HCT116 (cell line): ENCODE measurements around the gene PRPF19. TPM values are rescaled to one million over a fixed set of nuclear protein-coding genes. Genes with fewer than 3 reads are reported as not detected.

ENCODE experiments used
- ATAC-seq: fragments of 200-7000 bp; cut with Tn5 transposase; 2 replicates; pipeline ENCODE4 v1.9.1; 2020; ENCODE audit warnings: mild to moderate bottlenecking, moderate library complexity
- BruUV-seq: library from RNA; stranded (reverse); fragments of 400-500 nt; replicated peaks from 2 replicates; lab custom pipeline; 2021; lab: Mats Ljungman, UMichigan
- CTCF ChIA-PET: fragments of 300-600 bp; sonication (Branson Sonifier 250); formaldehyde crosslinking; loops from one replicate; lab custom pipeline; 2021; ENCODE audit warnings: antibody characterized with exemption; lab: Charles Lee
- POLR2A ChIA-PET: fragments of 300-600, 350-600 bp; sonication (Branson Sonifier 250); formaldehyde crosslinking; loops from one replicate; lab custom pipeline; 2021; ENCODE audit warnings: antibody characterized with exemption; lab: Charles Lee
- RAD21 ChIA-PET, 2 experiments: fragments of 300-600 bp; sonication (Branson Sonifier 250); formaldehyde crosslinking; loops; one replicate each; lab custom pipeline; 2023; ENCODE audit warnings: low total read pairs in 2 of 2; ENCODE audit not compliant: uncharacterized antibody in 2 of 2, unreplicated experiment in 2 of 2, low non-redundant PET in 1 of 2; lab: Charles Lee
- DNase-seq: peaks from one replicate; pipeline ENCODE4 v3.0.0-alpha.2; 2010; ENCODE audit warnings: low read depth, low spot score
- H2AFZ ChIP-seq: fragments of 200-600 bp; shearing (Covaris generic), sonication (generic); 2 replicates; pipeline ENCODE4 v1.6.1; 2017; ENCODE audit warnings: low read depth, mixed run types, mixed read lengths, antibody characterized with exemption, low read length; ENCODE audit not compliant: poor library complexity, severe bottlenecking
- H3K27ac ChIP-seq: 2 replicates; pipeline ENCODE4 v1.5.1; 2012; ENCODE audit warnings: low read depth, low read length
- H3K27me3 ChIP-seq: fragments of 200-600 bp; sonication (generic); 2 replicates; pipeline ENCODE4 v1.6.1; 2016; ENCODE audit warnings: mixed run types, low read length, mixed read lengths; ENCODE audit not compliant: insufficient read depth
- H3K36me3 ChIP-seq, 2 experiments: fragments of 200-500 bp in 1 of 2; fragments of 200-600 bp in 1 of 2; sonication (Bioruptor generic) in 1 of 2; sonication (generic) in 1 of 2; 2 replicates each; pipeline versions ENCODE4 v1.5.1 to v1.6.1; 2014 to 2016; ENCODE audit warnings: low read length in 2 of 2, inconsistent platforms in 1 of 2, mixed read lengths in 1 of 2, mixed run types in 1 of 2; ENCODE audit not compliant: insufficient read depth in 2 of 2, control insufficient read depth in 1 of 2
- H3K4me1 ChIP-seq, 2 experiments: fragments of 200-600 bp in 1 of 2; sonication (generic) in 1 of 2; 2 replicates each; pipeline versions ENCODE4 v1.5.1 to v1.6.1; 2012 to 2017; ENCODE audit warnings: low read length in 2 of 2, inconsistent platforms in 1 of 2, mild to moderate bottlenecking in 1 of 2, mixed read lengths in 1 of 2, mixed run types in 1 of 2, moderate library complexity in 1 of 2; ENCODE audit not compliant: insufficient read depth in 2 of 2, control insufficient read depth in 1 of 2
- H3K4me2 ChIP-seq: fragments of 200-600 bp; sonication (generic); 2 replicates; pipeline ENCODE4 v1.6.1; 2017; ENCODE audit warnings: mixed run types, low read length, mixed read lengths
- H3K4me3 ChIP-seq, 2 experiments: fragments of 200-600 bp in 1 of 2; sonication (generic) in 1 of 2; replicated peaks in 1 of 2; 2 replicates each; pipeline ENCODE4 v1.5.1; 2011 to 2016; ENCODE audit warnings: low read length in 2 of 2, control low read depth in 1 of 2, low read depth in 1 of 2, mild to moderate bottlenecking in 1 of 2, mixed read lengths in 1 of 2, mixed run types in 1 of 2
- H3K79me2 ChIP-seq: fragments of 200-600 bp; sonication (generic); 2 replicates; pipeline ENCODE4 v1.6.1; 2017; ENCODE audit warnings: mild to moderate bottlenecking, mixed run types, low read length, moderate library complexity, mixed read lengths; ENCODE audit not compliant: insufficient read depth
- H3K9ac ChIP-seq: fragments of 200-600 bp; sonication (generic); 2 replicates; pipeline ENCODE4 v1.6.1; 2016; ENCODE audit warnings: low read length, mixed read lengths
- H3K9me2 ChIP-seq: fragments of 200-600 bp; sonication (generic), shearing (Covaris generic); 2 replicates; pipeline ENCODE4 v1.6.1; 2017; ENCODE audit warnings: mixed run types, mild to moderate bottlenecking, moderate library complexity; ENCODE audit not compliant: insufficient read depth
- H3K9me3 ChIP-seq, 2 experiments: fragments of 200-500 bp in 1 of 2; fragments of 200-600 bp in 1 of 2; sonication (Bioruptor generic) in 1 of 2; sonication (generic) in 1 of 2; 2 replicates each; pipeline ENCODE4 v1.6.1; 2014 to 2017; ENCODE audit warnings: low read length in 2 of 2, mixed read lengths in 2 of 2, inconsistent platforms in 1 of 2, low read depth in 1 of 2, mild to moderate bottlenecking in 1 of 2, mixed run types in 1 of 2, moderate library complexity in 1 of 2; ENCODE audit not compliant: control insufficient read depth in 1 of 2, insufficient read depth in 1 of 2
- H4K20me1 ChIP-seq: fragments of 200-600 bp; sonication (generic), shearing (Covaris generic); 2 replicates; pipeline ENCODE4 v1.6.1; 2017; ENCODE audit warnings: mixed run types, mild to moderate bottlenecking, moderate library complexity; ENCODE audit not compliant: insufficient read depth
- JUND ChIP-seq: IDR thresholded peaks from 2 replicates; pipeline ENCODE4 v1.6.1; 2012
- POLR2AphosphoS5 ChIP-seq: IDR thresholded peaks from 2 replicates; pipeline ENCODE4 v1.6.1; 2011; ENCODE audit warnings: mild to moderate bottlenecking, low read depth, low read length, moderate library complexity
- SP1 ChIP-seq: IDR thresholded peaks from 2 replicates; pipeline ENCODE4 v1.6.1; 2012; ENCODE audit warnings: low read depth
- YY1 ChIP-seq: IDR thresholded peaks from 2 replicates; pipeline ENCODE4 v1.6.1; 2011; ENCODE audit warnings: low read length, low read depth, moderate library complexity, mild to moderate bottlenecking; ENCODE audit not compliant: insufficient replicate concordance; ENCODE audit errors: extremely low read depth
- intact Hi-C: fragments of 100-400 bp; cut with micrococcal nuclease; formaldehyde crosslinking; loops from 2 replicates; pipeline ENCODE4 v1.10.0; 2022
- total RNA-seq: library from RNA; stranded (reverse); gene quantifications from one replicate; pipeline ENCODE4 v1.2.1, GENCODE V29; 2021; ENCODE audit not compliant: unreplicated experiment
- TF ChIP-seq, protein P1 (sequence below): IDR thresholded peaks from 2 replicates; pipeline ENCODE4 v1.6.1; 2012
- TF ChIP-seq, protein P2 (sequence below): IDR thresholded peaks from 2 replicates; pipeline ENCODE4 v1.6.1; 2012

Gene PRPF19
- total RNA-seq, 1 experiment from 2014 or later: 156 TPM

DNA sequence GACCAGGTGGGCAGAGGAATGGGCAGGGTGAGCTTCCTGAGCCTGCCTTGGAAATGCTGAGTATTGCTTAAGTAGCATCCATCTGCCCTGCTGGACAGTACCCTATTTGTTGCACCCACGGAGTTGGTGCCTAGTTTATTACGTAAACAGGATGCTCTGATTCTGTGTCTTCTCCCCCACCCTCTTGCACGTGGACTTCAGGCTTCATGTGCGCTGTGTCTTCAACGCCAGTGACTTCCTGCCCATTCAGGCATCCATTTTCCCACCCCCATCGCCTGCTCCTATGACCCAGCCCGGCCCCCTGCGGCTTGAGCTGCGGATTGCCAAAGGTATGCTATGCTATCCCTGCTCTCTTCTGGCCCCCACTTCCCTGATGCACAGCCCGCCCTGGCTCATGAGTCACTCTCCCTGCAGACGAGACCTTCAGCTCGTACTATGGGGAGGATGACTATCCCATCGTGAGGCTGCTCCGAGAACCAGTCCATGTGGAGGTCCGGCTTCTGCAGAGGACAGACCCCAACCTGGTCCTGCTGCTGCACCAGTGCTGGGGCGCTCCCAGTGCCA lies 33.3 kb downstream of the PRPF19 start:
- no peaks in the 10 kb centered on the region for H3K9me3 ChIP-seq
- POLR2A ChIA-PET: no interaction called here
- H3K79me2 ChIP-seq: no peaks in the 10 kb centered on the region
- no peaks in the 10 kb centered on the region for H4K20me1 ChIP-seq
- H3K4me2 ChIP-seq: no peak overlapping the region
- CTCF ChIA-PET: interaction anchor here (2.3 kb wide), 1 partner anchor 26 kb away, joined by 5 read pairs; no protein-coding TSS in a partner anchor
- no peak overlapping the region for H3K27ac ChIP-seq
- no peak overlapping the region for H3K9ac ChIP-seq
- no peaks in the 10 kb centered on the region for H3K27me3 ChIP-seq
- DNase-seq (no peak), ATAC-seq (no peak)
- TF ChIP-seq SP1 (no peak), JUND (no peak), POLR2AphosphoS5 (no peak), YY1 (no peak)
- TF ChIP-seq, protein P1, sequence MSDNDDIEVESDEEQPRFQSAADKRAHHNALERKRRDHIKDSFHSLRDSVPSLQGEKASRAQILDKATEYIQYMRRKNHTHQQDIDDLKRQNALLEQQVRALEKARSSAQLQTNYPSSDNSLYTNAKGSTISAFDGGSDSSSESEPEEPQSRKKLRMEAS: no peak
- TF ChIP-seq, protein P2, sequence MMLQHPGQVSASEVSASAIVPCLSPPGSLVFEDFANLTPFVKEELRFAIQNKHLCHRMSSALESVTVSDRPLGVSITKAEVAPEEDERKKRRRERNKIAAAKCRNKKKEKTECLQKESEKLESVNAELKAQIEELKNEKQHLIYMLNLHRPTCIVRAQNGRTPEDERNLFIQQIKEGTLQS: no peak
- H3K4me1 ChIP-seq: peaks cover 0 to 4% of the 10 kb centered on the region in 2 experiments; a peak in 2 of 4 replicates
- no peaks in the 10 kb centered on the region for H3K9me2 ChIP-seq
- peaks cover 0 to 2% of the 10 kb centered on the region in 2 experiments; a peak in 1 of 4 replicates for H3K36me3 ChIP-seq
- H3K4me3 ChIP-seq: no peak overlapping the region
- RAD21 ChIA-PET: no interaction called here
- intact Hi-C loops: no loop called here
- H2AFZ ChIP-seq: no peak overlapping the region
- no TSS peak for BruUV-seq

DNA sequence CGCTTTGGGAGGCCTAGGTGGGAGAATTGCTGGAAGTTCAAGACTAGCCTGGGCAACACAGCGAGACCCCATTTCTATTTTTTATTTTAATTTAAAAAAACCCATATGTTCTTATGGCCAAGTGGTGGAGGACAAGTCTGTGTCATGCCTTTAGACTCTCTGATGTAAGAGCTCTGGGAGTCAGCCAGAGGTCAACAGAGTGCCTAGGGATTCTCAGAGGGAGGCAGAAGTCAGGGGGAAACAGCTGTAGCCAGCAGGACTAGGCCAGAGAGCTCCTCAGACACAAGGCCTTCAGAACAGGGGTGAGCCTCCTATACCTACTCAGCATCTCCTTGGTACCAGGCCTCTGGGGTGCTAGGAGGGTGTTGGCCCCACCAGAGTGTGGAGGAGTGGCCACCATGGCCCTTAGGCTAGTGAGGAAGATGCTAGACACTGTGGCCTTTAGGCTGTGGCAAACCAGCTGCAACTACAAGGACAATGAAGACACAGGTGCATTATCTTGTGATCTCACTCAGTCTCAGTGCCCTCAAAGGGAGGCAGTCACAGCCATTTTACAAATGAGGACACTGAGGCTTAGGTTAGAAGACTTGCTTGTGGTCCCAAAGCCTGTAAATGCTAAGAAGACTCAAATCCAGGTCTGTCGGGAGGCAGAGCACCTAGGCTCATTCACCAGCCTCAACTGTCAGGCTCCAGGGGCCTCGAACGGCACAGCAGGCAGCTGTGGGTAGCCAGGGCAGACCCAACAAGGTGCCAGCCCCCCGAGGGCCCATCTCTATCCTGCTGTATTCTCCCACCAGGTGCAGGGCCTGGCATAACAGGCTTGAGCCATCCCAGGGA lies 34.0 kb downstream of the PRPF19 start:
- H3K27me3 ChIP-seq: no peaks in the 10 kb centered on the region
- no peaks in the 10 kb centered on the region for H3K9me3 ChIP-seq
- DNase-seq: no peak
- intact Hi-C loops: no loop called here
- no peak overlapping the region for H3K9ac ChIP-seq
- no peaks in the 10 kb centered on the region for H3K36me3 ChIP-seq
- H3K27ac ChIP-seq: no peak overlapping the region
- H3K4me3 ChIP-seq: no peak overlapping the region
- H3K4me1 ChIP-seq: peaks cover 0 to 4% of the 10 kb centered on the region in 2 experiments; a peak in 2 of 4 replicates
- no TSS peak for BruUV-seq
- H3K79me2 ChIP-seq: no peaks in the 10 kb centered on the region
- POLR2A ChIA-PET: no interaction called here
- TF ChIP-seq, protein P2: no peak
- TF ChIP-seq, all 23 proteins: peak for 0
- ChIA-PET RAD21 (no interaction called here), CTCF (interaction anchor here (2.3 kb wide), 1 partner anchor 27 kb away, joined by 5 read pairs; no protein-coding TSS in a partner anchor)
- Histone ChIP-seq H2AFZ (no peak overlapping the region), H4K20me1 (no peaks in the 10 kb centered on the region), H3K9me2 (no peaks in the 10 kb centered on the region), H3K4me2 (no peak overlapping the region)
- no peak for ATAC-seq
